HG03469 (cell line): ENCODE measurements around the gene GZMM.
A peak's percentile ranks its signal among the peaks of the same experiment; 100 is the strongest.

Experiments
- ATAC-seq: cut with Tn5 transposase; IDR thresholded peaks from one replicate; pipeline ENCODE4 v1.9.1; 2021; ENCODE audit warnings: mild to moderate bottlenecking, moderate library complexity, moderate number of reproducible peaks; ENCODE audit not compliant: unreplicated experiment

Gene GZMM

DNA sequence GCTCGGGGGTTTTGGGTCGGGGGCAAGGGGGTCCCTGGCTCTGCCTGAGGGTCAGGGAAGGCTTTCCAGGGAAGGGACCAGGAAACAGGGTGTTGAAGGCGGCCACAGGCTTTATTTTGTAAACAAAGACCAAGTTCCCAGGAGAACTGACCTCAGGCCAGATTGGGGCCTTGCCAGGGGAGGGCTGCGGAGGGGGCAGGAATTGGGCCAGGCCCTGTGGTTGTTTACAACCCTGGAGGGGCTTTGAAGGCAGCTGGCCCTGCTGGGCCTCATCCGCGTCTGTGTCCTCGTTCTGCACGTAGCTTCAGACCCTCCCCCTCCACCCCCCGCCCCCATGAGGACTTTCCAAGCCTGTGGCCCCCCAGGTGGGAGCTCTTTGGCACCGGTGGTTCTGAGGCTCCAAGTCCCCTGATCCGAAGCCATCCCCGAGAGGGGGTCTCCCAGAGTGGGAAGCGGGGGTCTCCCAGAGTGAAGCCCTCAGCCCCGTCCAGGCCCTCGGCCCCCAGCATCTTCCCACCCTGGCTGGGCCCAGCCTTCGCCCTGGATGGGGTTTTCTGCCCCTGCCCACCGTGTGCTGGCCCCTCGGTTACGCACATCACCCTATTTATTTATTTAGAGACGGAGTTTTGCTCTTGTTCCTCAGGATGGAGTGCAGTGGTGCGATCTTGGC, 15.1 kb downstream of the GZMM start:
- ATAC-seq: no peak

DNA sequence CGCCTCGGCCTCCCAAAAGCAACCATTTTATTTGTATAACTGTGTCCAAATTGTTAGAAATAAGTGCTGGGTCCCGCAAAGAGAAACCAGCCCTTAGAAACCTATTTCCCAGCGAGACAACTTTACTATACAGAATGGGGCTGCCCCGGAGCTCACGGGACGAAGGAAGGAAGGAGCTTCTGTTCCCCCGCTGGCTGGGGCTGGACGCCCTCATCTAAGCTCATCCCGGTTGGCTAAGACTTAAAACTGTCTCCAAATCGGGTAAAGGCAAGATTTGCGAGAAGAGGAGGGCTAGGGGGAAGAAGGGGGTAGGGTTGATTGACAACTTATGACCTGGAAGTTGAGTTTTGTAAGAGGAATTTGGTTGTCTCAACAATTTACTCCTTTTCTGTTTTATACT, 16.3 kb downstream of the GZMM start:
- no peak for ATAC-seq

DNA sequence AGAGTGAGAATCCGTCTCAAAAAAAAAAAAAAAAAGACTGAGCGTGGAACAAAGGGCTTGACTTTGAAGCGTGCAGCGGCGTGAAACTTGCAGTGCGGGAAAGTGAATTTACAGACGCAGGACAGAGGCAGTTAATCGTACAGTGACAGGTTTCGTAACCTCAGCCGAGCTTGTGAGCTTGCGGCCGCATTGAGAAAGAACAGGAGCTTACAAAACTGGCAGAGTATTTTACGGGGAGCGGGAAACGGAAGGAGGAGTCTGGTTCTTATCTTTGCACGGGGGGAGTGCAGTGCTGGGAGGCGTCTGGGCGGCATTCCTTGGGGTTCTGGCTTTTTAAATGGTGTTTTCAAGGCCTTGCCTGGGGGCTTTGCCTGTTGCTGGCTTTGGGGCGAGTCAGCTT, 22.6 kb downstream of the GZMM start:
- ATAC-seq: no peak

DNA sequence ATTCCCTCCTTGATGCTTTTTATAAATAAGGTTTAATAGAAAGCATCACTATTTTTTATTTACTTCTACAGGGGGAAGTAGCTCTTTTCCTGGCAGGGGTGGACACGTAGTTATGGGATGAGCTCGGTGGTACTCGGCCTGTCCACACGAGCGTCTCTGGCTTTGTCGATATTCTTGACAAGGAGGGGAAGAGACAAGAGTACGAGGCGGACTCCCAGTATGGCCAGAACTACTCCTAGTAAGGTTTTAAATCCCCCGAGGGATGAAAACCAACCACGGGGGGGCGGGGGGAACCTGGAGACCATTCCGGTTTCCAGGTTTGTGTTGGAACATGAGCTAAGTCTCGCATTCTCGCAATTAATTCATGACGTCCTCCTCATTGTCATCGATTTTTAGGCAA, 23.0 kb downstream of the GZMM start:
- no peak for ATAC-seq

DNA sequence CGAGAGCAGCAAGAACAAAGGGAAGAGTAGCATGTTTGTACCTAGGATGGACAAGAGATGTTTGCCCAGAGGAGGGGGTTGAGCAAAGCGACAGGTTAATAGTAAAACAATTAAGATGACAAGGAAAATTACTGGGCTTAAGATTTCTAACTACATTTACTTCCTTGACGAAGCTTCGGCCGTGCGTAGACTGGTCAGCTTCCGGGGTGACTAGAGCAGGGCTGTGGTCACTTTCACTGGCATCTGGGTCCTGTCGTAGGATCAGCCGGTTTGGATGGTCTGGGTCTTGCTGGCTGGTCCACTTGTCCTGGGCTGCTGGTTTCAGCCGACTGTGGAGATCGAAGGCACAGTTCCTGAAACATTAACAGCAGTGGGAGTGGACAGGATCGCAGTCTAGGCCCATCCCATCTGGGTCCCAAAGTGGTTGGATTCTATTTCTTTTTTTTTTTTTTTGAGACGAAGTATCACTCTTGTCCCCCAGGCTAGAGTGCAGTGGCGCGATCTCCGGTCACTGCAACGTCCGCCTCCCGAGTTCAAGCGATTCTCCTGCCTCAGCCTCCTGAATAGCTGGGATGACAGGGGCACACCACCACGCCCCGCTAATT, 23.5 kb downstream of the GZMM start:
- no peak for ATAC-seq

DNA sequence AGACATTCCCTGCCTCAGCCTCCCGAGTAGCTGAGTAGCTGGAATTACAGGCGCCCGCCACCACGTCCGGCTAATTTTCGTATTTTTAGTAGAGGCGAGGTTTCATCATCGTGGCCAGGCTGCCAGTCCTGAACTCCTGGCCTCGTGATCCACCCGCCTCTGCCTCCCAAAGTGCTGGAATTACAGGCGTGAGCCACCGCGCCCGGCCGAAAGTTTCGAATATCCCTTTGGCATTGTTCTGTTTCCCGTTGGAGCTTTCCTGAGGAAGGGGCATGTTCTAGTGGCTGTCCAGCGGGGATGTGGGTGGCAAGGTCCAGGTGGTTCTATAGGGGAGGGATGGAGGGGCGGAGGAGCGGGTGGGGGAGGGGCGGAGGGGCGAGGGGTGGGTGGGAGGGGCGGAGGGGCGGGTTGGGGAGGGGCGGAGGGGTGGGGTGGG, 26.4 kb downstream of the GZMM start:
- ATAC-seq: no peak

DNA sequence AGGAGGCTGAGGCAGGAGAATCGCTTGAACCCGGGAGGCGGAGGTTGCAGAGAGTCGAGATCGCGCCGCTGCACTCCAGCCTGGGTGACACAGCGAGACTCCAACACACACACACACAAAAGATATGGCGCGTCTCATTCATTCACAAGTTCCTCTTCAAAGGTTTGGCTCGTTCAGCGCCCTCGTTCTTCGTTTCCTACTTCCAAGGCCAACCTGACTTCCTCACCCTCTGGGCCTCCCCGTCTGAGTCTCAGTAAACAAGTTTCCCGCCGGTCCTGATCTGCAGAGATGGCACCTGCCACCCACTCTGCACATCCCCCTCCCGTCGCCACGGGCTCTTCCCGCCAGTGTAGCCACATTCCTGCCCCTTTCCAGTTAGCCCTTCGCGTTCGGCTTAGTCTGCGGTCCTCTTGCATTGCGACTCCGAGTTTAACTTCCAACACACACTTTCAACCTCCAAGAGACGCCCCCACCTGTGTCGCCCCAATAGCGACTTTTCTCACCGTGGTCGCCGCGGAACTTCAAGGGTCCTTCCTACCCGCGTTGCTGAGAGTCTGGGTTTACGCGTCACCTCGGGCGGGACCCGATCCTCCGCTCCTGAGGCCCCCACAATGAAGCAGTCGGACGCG, 27.2 kb downstream of the GZMM start:
- no peak for ATAC-seq

DNA sequence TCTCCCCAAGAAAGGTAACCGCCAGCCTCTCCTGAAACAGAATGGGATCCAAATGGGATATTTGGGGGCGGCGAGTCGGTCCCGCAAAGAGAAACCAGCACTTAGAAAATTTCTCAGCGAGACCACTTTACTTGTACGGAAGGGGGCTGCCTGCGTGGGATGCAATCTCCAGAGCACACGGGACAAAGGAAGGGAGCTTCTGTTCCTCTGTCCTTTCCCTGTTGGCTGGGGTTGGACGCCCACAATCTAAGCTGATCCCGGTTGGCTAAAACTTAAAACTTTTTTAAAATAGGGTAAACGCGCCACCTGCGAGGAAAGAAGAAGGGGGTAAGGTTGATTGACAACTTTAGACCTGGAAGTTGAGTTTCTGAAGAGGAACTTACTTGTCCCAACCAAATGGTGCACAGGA, 27.7 kb downstream of the GZMM start:
- ATAC-seq: no peak

DNA sequence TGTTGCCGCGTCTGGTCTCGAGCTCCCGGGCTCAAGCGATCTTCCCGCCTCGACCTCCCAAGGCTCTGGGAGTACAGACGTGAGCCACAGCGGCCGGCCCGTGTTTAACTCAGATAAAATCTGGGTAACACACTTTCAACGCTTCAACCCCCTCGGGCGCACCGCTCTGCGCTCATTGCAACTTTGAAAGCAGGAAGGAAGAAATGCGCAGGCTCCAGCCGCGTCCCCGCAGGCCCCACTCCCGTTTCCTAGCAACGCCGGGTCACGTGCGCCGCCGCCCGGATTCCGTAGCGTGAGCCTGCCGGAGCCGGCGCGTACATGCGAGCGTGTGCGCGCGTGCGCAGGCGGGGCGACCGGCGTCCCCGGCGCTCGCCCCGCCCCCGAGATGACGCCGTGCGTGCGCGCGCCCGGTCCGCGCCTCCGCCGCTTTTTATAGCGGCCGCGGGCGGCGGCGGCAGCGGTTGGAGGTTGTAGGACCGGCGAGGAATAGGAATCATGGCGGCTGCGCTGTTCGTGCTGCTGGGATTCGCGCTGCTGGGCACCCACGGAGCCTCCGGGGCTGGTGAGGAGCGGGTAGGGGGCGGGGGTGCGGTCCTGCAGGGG, 28.4 kb downstream of the GZMM start, which contains the start of gene BSG:
BSG (plus strand) TSS at position 457 of the 603 bp plus-strand sequence; CDS start at position 496, 39 bp downstream.
- peak; percentile 64 for ATAC-seq

DNA sequence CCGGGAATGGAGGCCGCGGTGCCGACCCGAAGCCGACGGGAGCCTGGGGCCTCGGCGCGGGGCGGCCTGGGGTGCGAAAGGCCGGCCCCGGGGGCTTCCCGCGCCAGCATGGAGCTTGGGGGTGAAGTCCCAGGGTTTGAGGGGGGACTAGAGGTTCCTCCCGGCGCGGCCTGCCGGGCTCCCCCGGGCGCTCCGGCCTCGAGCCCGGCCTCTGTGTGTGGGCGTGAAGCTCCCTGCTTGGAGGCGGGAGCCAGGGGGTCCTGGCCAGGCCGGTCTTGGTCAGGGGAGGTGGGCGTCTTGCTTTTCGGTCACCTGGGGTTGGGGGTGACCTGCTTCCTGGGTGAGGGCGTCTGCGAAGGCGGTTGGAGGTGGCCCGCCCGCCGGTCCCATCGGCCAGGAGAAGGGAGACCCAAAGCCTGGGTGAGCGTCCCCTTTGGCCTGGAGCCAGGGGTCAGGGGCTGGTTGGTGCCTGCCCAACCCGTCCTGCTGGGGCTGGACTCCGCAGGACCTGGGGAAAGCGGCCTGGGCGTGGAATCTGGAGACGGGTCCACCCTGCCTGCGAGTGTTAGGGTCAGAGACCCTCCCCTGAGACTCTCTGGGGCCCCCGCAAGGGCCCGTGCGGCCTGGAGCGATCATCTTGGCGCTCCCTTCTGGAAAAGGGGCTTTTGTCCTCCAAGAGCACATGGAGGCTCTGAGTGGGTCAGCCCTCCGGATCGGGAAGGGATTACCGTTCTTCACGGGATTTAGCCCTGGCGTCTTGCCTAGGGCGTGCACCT, 29.1 kb downstream of the GZMM start:
- peak; percentile 6 for ATAC-seq

DNA sequence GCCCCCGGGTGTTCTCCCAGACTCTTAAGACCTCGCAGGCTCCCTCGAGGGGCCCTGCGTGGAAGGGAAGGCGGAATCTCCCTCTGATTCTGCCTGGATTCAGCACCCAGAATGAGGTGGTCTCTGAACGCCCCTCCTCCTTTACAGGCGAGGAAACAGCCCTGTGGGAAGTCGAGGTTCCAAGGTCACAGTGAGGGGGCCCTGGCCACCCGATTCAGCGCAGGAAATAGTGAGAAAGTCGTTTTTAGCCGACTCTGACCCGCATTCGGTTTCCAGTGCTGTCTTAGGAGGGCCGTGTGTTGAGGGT, 29.6 kb downstream of the GZMM start:
- ATAC-seq: no peak

DNA sequence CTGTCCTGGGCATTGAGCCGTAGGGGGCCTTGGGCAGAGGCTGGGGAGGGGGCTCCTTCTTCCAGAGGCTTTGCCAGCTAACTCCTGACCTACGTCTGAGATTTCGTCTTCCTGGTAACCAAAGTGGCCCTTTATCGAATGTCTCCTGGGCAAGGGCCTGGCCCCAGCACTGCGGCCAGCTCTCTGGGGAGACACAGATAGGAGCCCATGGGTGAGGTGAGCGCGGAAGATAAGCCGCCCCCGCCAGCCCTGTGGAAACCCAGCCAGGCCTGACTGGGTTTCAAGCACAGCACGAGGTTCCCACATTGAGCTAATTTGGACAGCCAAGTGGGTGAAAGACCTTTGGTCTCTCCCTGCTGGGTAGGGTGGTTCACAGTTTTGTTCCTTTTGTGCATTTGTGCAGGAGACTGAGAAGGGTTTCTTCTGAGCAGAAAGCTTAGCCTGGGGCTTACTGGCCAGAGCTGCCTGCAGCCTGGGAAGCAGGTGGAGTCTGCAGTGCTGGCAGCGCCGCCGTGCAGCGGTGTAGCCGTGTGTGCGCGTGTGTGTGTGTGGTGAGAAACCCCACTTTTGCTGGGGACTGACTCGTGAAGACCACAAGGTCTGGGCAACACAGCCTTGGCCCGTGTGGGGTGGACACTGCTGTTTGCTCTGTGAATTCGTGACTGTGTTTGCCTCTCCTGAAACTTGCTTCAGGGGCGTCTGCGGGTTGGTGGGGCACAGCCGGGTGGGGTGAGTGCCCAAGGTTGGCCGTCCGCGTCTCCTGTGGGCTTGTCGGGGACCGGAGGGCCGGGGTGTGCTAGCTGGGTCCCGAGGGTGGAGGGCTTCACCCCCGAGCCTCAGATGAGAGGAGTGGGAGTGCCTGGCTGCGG, 31.0 kb downstream of the GZMM start:
- no peak for ATAC-seq

DNA sequence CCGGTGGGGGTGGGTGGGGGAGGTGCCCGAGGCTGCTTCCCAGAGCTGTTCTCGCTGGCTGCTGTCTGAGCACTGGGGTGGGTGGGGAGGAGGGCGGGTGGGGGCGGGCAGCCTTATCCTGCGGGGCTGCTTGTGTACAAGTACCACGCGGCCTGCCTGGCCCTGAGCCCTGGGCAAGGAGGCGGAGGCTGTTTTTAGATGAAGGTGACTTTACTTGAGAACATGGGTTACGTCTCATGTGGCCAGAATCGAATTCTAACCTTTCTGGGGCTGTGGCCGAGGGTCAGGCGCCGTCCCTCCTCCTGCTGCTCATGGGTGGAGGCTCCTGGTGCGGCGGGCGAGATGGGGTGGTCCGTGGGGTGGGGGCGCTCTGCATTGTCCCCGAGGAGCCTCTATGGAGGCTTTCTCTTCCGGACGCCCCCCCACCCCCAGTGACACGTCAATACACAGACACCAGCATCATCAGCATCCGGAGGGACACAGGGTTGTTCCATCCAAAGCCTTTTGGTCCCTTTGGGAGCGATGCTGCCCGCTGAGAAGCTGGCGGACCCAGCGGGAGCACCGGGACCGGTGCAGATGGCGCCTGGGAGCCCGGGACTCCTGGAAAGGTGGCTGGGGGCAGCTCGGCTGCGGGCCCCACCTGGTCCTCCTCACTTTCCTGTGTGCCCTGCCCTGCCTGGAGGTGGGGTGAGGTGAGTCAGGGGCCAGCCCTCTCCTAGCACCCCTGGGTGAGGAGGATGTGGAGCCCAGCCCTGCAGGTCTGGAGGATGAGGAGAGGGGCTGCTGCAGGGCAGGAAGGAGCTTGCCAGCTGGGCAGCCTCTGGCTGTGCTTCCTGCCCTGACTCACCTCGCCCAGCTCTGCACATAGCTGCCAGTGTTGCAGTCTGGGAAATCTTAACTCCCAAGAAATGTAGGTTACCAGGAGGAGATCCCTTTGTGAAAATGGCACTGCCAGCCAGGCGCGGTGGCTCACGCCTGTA, 32.0 kb downstream of the GZMM start:
- ATAC-seq: no peak

DNA sequence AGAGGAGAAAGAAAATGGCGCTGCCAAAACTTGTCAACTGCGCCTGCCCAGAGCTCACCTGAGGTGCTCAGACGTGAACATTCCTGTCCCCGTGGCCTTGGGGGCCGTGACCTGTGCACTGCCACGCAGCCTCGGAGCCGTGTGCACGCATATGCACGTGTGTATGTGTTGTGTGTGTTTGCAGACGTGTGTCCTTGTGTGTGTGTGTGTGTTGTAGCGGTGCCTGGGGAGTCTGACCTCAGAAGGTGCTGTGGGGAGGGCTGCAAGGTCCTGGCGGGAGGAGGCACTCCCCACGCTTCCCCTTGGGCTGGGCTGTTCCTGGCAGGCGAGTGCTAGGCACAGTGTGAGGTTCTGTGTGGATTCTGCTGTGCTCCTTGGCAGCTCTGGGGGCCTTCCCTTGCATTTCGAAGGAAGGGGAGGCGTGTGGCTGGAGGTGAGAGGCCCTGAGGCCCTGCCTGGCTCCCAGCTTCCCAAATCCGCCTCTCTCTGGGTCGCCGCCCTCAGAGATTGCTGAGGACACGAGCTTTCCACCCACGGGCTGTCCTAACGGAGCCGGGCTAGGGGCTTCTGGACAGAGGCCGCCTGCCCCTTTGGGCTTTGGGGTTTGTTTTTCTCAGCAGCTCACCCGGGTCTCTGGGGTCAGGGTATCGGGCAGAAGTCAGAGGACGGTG, 33.0 kb downstream of the GZMM start:
- no peak for ATAC-seq

DNA sequence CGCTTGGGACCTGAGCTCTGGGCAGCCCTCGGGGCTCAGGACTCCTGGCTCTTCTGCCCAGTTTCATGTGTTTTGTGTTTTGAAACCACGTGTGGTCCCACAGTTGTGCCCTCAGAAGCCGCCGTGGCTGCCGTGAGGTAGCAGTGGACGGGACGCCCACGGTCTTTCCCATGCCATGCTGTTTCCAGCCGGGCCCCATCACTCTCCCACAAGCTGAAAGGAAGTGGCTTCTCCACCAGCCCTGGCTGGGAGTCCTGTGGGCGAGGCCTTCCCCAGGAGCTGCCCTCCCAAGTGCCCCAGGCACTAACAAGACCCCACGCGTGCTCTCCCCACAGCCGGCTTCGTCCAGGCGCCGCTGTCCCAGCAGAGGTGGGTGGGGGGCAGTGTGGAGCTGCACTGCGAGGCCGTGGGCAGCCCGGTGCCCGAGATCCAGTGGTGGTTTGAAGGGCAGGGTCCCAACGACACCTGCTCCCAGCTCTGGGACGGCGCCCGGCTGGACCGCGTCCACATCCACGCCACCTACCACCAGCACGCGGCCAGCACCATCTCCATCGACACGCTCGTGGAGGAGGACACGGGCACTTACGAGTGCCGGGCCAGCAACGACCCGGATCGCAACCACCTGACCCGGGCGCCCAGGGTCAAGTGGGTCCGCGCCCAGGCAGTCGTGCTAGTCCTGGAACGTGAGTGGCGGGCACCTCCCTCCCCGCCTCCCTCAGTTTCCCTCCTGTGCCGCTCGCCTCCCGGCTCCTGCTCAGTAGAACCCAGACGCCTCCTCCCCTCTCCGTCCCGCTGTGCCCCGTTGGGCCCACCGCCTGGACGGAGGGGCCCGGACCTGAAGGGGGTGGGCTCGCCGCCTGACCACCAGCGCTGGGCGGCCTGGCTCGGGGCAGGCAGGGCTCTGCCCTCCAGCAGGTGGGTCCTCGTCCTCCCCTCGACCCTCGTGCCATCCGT, 33.9 kb downstream of the GZMM start:
- no peak for ATAC-seq

DNA sequence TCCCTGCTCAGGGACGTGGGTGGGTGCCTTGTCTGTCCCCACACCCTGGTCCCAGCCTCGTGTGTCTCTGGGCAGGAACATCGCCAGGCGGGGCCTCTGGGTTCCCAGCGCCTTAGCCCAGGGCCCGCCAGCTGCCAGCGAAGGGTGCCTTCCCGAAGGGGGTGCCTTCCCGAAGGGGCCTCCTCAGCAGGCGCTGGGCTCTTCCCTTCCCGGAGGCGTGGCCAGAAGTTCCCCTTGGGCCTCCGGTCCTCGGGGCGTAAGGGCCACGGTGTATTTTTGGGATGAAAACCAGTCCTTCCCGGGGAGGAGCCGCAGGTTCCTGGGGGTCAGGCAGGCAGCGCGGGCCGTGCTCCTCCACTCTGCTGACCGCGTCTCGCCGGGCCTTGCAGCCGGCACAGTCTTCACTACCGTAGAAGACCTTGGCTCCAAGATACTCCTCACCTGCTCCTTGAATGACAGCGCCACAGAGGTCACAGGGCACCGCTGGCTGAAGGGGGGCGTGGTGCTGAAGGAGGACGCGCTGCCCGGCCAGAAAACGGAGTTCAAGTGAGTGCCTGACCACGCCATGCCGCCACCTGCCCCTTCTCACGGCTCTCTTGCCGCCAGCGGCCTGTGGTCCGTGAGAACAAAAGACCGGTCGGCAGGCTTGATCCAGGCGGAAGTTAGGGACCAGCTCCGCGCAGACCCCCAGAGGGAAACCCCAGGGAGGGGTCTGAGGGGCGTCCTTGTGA, 35.4 kb downstream of the GZMM start:
- ATAC-seq: no peak

DNA sequence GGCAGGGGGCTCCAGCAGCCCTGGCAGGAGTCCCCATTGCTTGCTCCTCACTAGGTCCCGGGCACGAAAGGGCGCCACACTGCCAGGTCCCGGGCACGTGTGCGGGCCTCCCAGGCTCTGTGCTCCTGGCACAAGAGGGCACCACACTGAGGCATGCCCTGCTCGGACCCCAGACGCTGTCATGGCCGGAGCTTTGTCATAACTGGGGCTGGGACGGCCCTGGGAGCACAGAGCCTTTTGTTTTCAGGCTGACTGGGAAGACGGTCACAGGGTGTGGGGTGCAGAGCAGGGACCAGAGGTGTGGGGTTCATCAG, 35.9 kb downstream of the GZMM start:
- no peak for ATAC-seq
